ENCODE data around the gene IGF1R.

- TF ChIP-seq SKI (IDR thresholded peaks at IDR 0.05; ENCODE audit: partially characterized antibody) (no peak), YY1 (IDR thresholded peaks at IDR 0.05; ENCODE audit: insufficient read depth, insufficient replicate concordance, low read depth, low read length) (no peak), CEBPB (IDR thresholded peaks at IDR 0.05; ENCODE audit: borderline replicate concordance, low read depth, low read length) (no peak), POLR2A (IDR thresholded peaks at IDR 0.05; ENCODE audit: insufficient read depth in 1 of 2, low read depth in 2 of 2, low read length in 2 of 2) (no peak), RAD51 (IDR thresholded peaks at IDR 0.05; ENCODE audit: borderline replicate concordance) (no peak), ZFP41 (CRISPR knock-in tag; IDR thresholded peaks at IDR 0.05; ENCODE audit: borderline replicate concordance) (no peak), SP1 (IDR thresholded peaks at IDR 0.05) (no peak), SP1 (CRISPR knock-in tag; IDR thresholded peaks at IDR 0.05) (no peak), ELF1 (CRISPR knock-in tag; IDR thresholded peaks at IDR 0.05) (no peak)
- TF ChIP-seq, protein P1, sequence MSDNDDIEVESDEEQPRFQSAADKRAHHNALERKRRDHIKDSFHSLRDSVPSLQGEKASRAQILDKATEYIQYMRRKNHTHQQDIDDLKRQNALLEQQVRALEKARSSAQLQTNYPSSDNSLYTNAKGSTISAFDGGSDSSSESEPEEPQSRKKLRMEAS (IDR thresholded peaks at IDR 0.05) = no peak
- TF ChIP-seq, protein P2, sequence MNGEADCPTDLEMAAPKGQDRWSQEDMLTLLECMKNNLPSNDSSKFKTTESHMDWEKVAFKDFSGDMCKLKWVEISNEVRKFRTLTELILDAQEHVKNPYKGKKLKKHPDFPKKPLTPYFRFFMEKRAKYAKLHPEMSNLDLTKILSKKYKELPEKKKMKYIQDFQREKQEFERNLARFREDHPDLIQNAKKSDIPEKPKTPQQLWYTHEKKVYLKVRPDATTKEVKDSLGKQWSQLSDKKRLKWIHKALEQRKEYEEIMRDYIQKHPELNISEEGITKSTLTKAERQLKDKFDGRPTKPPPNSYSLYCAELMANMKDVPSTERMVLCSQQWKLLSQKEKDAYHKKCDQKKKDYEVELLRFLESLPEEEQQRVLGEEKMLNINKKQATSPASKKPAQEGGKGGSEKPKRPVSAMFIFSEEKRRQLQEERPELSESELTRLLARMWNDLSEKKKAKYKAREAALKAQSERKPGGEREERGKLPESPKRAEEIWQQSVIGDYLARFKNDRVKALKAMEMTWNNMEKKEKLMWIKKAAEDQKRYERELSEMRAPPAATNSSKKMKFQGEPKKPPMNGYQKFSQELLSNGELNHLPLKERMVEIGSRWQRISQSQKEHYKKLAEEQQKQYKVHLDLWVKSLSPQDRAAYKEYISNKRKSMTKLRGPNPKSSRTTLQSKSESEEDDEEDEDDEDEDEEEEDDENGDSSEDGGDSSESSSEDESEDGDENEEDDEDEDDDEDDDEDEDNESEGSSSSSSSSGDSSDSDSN (CRISPR knock-in tag; IDR thresholded peaks at IDR 0.05) = no peak
These were observed 204.8 kb downstream of the IGF1R start for GRCh38 chr15:98853161-98853560.
